Measurements from ENCODE around the gene TBXAS1.
"Not testable (repeated sequence)": the region's sequence is repeated elsewhere in the genome, so short reads cannot be mapped to it uniquely, and the experiment has no call there.

The TBXAS1 gene

GRCh38 chr7:139893461-139893860 lies 64.4 kb downstream of the TBXAS1 start:
- no peak for DNase-seq (ENCODE audit: low read depth)

- no peak for DNase-seq (ENCODE audit: low read depth)
Observed at GRCh38 chr7:139893999-139894398, 64.9 kb downstream of the TBXAS1 start.

GRCh38 chr7:139895141-139895829 lies 66.2 kb downstream of the TBXAS1 start:
- DNase-seq (ENCODE audit: low read depth): no peak

- no peak for DNase-seq (ENCODE audit: low read depth)
Observed at GRCh38 chr7:139896288-139896687, 67.2 kb downstream of the TBXAS1 start.

- DNase-seq (ENCODE audit: low read depth): no peak
Observed at GRCh38 chr7:139896831-139897230, 67.8 kb downstream of the TBXAS1 start.

GRCh38 chr7:139897422-139898090 lies 68.5 kb downstream of the TBXAS1 start:
- DNase-seq (ENCODE audit: low read depth): no peak

- no peak for DNase-seq (ENCODE audit: low read depth)
Observed at GRCh38 chr7:139898483-139898882, 69.4 kb downstream of the TBXAS1 start.

GRCh38 chr7:139899328-139899955 lies 70.4 kb downstream of the TBXAS1 start:
- DNase-seq (ENCODE audit: low read depth): no peak

- no peak for DNase-seq (ENCODE audit: low read depth)
Observed at GRCh38 chr7:139900326-139900725, 71.3 kb downstream of the TBXAS1 start.

- DNase-seq (ENCODE audit: low read depth): no peak
Observed at GRCh38 chr7:139901056-139901795, 72.2 kb downstream of the TBXAS1 start.

- no peak for DNase-seq (ENCODE audit: low read depth)
Observed at GRCh38 chr7:139901901-139902300, 72.8 kb downstream of the TBXAS1 start.

GRCh38 chr7:139902436-139903102 lies 73.5 kb downstream of the TBXAS1 start:
- DNase-seq (ENCODE audit: low read depth): no peak

- DNase-seq (ENCODE audit: low read depth): not testable (repeated sequence)
Observed at GRCh38 chr7:139903103-139903477, 74.0 kb downstream of the TBXAS1 start.

- DNase-seq (ENCODE audit: low read depth): no peak
Observed at GRCh38 chr7:139906879-139907278, 77.8 kb downstream of the TBXAS1 start.

GRCh38 chr7:139908792-139909191 lies 79.7 kb downstream of the TBXAS1 start:
- no peak for DNase-seq (ENCODE audit: low read depth)

- no peak for DNase-seq (ENCODE audit: low read depth)
Observed at GRCh38 chr7:139909379-139910050, 80.5 kb downstream of the TBXAS1 start.

- no peak for DNase-seq (ENCODE audit: low read depth)
Observed at GRCh38 chr7:139913021-139913844, 84.2 kb downstream of the TBXAS1 start.

- no peak for DNase-seq (ENCODE audit: low read depth)
Observed at GRCh38 chr7:139913845-139914135, 84.7 kb downstream of the TBXAS1 start.

GRCh38 chr7:139914306-139915267 lies 85.5 kb downstream of the TBXAS1 start:
- DNase-seq (ENCODE audit: low read depth): no peak

Data from stimulated activated CD8-positive, alpha-beta memory T cell treated with anti-CD3 and anti-CD28 coated beads, Interleukin-7, amount 100 ng/mL, for 24 hours (primary cell).